GM21737 (cell line): ENCODE measurements around the gene NRM.

ENCODE experiments used
- ATAC-seq: cut with Tn5 transposase; IDR thresholded peaks from one replicate; pipeline ENCODE4 v1.9.1; 2021; ENCODE audit warnings: mild to moderate bottlenecking, moderate library complexity; ENCODE audit not compliant: unreplicated experiment

Gene NRM

DNA sequence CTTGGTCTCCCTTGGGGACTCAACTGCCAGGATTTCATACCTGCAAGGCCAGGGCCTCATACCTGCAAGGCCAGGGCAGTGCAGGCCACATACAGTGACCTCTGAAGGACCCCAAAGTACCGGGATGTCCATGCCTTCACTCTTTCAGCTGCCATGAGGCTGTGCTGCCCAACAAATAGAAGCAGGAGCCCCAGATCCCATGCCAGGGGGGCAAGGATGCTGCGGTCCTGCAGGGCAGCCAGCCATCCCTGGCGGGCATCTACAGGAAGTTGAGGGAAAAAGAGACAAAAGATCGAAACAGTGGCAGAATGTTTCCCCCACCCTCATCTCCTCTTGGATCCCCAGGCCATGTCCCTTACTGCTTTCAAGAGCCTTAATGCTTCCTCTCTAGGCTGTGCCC, 799 bp downstream of the NRM start:
- no peak for ATAC-seq

GRCh38 chr6:30689022-30689865, 1.5 kb downstream of the NRM start:
- ATAC-seq: no peak

- ATAC-seq: no peak
Observed at GRCh38 chr6:30688569-30688968, 2.2 kb downstream of the NRM start.

GRCh38 chr6:30687659-30688431, 2.9 kb downstream of the NRM start:
- no peak for ATAC-seq

GRCh38 chr6:30686908-30687658, 3.7 kb downstream of the NRM start:
- peak; percentile 45 for ATAC-seq

- ATAC-seq: no peak
Observed at GRCh38 chr6:30686009-30686907, 4.5 kb downstream of the NRM start, which contains the start of gene PPP1R18. Gene PPP1R18, minus strand, starts transcription at chr6:30686645. Its CDS starts 627 bp downstream, at chr6:30686018.

- no peak for ATAC-seq
Observed at GRCh38 chr6:30685157-30686008, 5.4 kb downstream of the NRM start.

- no peak for ATAC-seq
Observed at GRCh38 chr6:30684386-30685156, 6.2 kb downstream of the NRM start.

DNA sequence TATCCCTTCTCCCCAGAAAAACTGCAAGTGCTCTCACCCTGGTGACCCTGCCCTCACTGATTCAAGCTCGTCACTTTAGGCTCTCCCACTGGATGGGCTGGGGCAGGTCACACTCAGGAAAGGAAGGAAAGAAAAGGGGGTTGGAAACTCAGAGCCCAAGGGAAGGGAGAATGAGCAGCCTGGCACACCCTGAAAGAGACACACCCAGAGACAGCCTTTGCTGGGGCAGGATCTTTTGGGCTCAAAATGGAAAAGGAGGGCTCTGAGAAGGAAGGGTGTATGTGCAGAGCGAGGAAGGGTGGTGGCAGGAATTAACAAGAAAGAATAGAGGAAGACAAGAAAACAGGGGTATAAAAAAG, 6.8 kb downstream of the NRM start:
- no peak for ATAC-seq

DNA sequence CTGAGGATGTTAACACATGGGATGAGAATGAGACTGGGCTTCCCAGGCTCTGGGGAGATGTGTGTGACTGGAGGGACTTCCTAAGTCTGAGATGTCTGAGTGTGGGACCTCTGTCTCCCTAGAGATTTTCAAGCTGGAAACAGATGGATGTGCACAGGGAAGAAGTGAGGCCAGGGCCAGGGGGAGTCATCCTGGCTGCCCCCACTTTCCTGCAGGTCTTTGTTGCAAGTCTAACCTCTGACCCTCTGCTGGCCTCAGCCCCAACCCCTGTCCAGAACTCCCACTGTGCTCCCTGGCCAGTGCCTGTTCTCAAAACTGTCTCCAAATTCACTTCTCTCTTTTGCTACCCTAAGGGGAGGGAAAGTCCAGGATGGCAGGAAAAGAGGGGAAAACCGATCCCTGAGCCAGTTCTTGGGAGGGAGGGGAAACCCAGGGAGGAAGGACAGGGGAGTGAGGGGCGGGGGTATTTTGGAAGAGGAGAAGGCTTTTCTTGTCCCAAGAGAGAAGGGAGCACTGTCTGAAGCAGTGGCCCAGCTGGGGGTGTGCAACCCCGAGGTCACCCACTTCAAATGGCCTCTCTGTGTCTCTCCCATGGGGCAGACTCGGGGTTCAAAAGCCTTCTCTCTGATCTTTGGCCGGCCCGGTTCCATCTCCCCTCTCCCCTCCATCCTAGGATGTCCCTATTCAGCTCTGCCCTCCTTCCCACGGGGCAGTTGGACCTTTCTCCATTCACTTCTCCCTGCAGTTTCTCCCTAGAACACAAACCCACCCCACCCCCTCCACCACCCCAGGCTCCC, 7.4 kb downstream of the NRM start:
- ATAC-seq: no peak

- peak; percentile 38 for ATAC-seq
Observed at GRCh38 chr6:30682143-30683117, 8.4 kb downstream of the NRM start.

- no peak for ATAC-seq
Observed at GRCh38 chr6:30681766-30682142, 9.0 kb downstream of the NRM start.

GRCh38 chr6:30679765-30680535, 10.8 kb downstream of the NRM start:
- no peak for ATAC-seq

- ATAC-seq: peak; percentile 40
Observed at GRCh38 chr6:30678964-30679726, 11.6 kb downstream of the NRM start.

DNA sequence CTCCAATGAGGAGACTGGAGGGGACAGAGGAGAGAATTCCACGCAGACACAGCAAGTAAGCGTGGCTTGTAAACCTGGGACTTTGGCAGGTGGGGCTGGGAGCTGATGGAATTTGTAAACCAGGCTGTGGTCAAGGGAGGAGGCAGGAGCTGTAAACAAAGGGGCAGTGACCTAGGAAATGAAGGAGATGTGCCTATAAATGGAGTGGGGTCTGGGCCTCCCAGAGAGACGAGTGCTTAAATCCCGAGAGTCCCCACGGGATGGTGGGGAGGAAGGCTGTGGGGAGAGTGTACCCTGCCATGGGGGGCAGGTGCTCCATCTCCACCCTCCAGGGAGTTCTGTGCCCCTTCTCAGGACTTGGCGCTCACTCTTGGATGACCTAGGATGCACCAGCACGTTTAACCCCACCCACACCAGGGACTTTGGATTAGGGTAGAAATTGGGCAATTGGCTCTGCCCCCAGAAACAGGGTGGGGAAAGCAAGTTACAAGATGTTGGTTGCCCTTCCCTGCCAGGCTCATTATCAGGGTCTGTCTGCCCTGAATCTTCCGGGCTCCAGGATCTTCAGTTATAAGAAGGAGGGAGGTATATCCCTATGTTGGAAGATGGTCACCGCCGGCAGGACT, 14.0 kb downstream of the NRM start:
- ATAC-seq: no peak
